ENCODE measurements around the gene UNC13A. TPM values are rescaled to one million over a fixed set of nuclear protein-coding genes. Genes with fewer than 3 reads are reported as not detected.

Gene UNC13A
- total RNA-seq, 1 experiment from 2014 or later, result 22.2 TPM

DNA sequence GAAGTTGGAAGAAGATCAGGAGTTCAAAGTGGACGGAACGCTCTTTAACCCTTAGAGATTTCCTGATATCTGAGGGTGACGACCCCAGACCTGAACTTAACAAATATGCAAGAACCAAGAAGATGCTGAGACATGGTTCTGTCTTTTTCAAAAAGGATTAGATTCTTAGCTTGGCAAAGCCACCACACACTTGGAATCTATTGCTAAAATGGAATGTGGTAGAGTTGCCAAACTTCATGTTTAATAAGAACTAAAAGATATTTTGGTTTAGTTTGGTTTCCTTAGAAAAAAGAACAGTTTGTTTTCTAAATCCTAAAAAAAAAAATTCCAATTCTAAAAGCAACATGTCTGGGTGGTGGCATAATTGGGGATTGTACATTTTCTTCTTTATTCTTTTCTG, 29.5 kb downstream of the UNC13A start:
- H2BK15ac ChIP-seq (ENCODE audit: low read depth, low read length), result no peak overlapping the region
- H2BK120ac ChIP-seq (ENCODE audit: low read depth, low read length, poor library complexity, severe bottlenecking), result no peak overlapping the region
- no peak overlapping the region for H2BK20ac ChIP-seq (ENCODE audit: low read depth, low read length, poor library complexity, severe bottlenecking)
- no peak overlapping the region for H3K23ac ChIP-seq (ENCODE audit: insufficient read length, low read depth, low read length)
- H4K20me1 ChIP-seq (ENCODE audit: control insufficient read depth, insufficient read depth, insufficient read length), result no peaks in the 10 kb centered on the region
- H3K56ac ChIP-seq (ENCODE audit: insufficient read length, low read depth, low read length), result no peak overlapping the region
- no peak overlapping the region for H2BK5ac ChIP-seq (ENCODE audit: insufficient read length, low read length)
- no peak overlapping the region for H4K5ac ChIP-seq (ENCODE audit: insufficient read length, low read depth, low read length)
- H2BK12ac ChIP-seq (ENCODE audit: insufficient read length, low read depth, low read length), result no peak overlapping the region
- no peaks in the 10 kb centered on the region for H3K27me3 ChIP-seq (ENCODE audit: insufficient read depth, low read length)
- no peak overlapping the region for H2AFZ ChIP-seq (ENCODE audit: low read length)
- DNase-seq, result no peak
- H3K4me1 ChIP-seq (ENCODE audit: insufficient read depth, low read length), result no peaks in the 10 kb centered on the region
- no peak overlapping the region for H3K18ac ChIP-seq (ENCODE audit: insufficient read length, low read depth, low read length)
- no peaks in the 10 kb centered on the region for H3K9me3 ChIP-seq (ENCODE audit: control insufficient read depth, low read depth, low read length)
- TF ChIP-seq, protein P1, sequence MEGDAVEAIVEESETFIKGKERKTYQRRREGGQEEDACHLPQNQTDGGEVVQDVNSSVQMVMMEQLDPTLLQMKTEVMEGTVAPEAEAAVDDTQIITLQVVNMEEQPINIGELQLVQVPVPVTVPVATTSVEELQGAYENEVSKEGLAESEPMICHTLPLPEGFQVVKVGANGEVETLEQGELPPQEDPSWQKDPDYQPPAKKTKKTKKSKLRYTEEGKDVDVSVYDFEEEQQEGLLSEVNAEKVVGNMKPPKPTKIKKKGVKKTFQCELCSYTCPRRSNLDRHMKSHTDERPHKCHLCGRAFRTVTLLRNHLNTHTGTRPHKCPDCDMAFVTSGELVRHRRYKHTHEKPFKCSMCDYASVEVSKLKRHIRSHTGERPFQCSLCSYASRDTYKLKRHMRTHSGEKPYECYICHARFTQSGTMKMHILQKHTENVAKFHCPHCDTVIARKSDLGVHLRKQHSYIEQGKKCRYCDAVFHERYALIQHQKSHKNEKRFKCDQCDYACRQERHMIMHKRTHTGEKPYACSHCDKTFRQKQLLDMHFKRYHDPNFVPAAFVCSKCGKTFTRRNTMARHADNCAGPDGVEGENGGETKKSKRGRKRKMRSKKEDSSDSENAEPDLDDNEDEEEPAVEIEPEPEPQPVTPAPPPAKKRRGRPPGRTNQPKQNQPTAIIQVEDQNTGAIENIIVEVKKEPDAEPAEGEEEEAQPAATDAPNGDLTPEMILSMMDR (conservative IDR thresholded peaks at IDR 0.05), result no peak
- no peaks in the 10 kb centered on the region for H3K79me1 ChIP-seq (ENCODE audit: insufficient read depth, low read depth, low read length, poor library complexity, severe bottlenecking)
- Mint-ChIP-seq H3K4me3 (no peak overlapping the region), H3K4me1 (peaks cover 9 to 13% of the 10 kb centered on the region in 2 experiments), H3K27ac (no peak overlapping the region), H3K27me3 (ENCODE audit: low read depth) (no peaks in the 10 kb centered on the region), H3K36me3 (ENCODE audit: insufficient read depth in 1 of 3, low read depth in 3 of 3) (peaks cover 47 to 61% (median 57%) of the 10 kb centered on the region in 3 experiments), H3K9me3 (peaks cover 0 to 3% of the 10 kb centered on the region in 2 experiments; a peak in 3 of 5 replicates)
- H3K4me2 ChIP-seq (ENCODE audit: insufficient read depth, insufficient read length, low read length), result no peak overlapping the region
- H3K14ac ChIP-seq (ENCODE audit: insufficient read depth, low read length), result no peak overlapping the region
- H3K23me2 ChIP-seq (ENCODE audit: insufficient read length, low read depth, low read length, poor library complexity, severe bottlenecking), result no peaks in the 10 kb centered on the region
- H3T11ph ChIP-seq (ENCODE audit: low read length), result no peak overlapping the region
- no peak overlapping the region for H3K9ac ChIP-seq (ENCODE audit: extremely low read depth, insufficient read length, low read length)
- no peak overlapping the region for H4K91ac ChIP-seq (ENCODE audit: insufficient read length, low read depth, low read length)
- no peak overlapping the region for H2AK5ac ChIP-seq (ENCODE audit: insufficient read length, low read length)
- H3K79me2 ChIP-seq (ENCODE audit: insufficient read depth, low read length), result no peaks in the 10 kb centered on the region; the same call in 1 of the 2 replicates
- H3K27ac ChIP-seq (ENCODE audit: insufficient read length, low read depth, low read length), result no peak overlapping the region
- H4K8ac ChIP-seq (replicated peaks; ENCODE audit: insufficient read length, low read depth, low read length), result no peak overlapping the region
- no CpG with 5 or more reads among the region's 3 CpGs for WGBS (ENCODE audit: extremely low coverage, insufficient read length, low lambda C conversion rate)
- no peak overlapping the region for H3K4ac ChIP-seq (ENCODE audit: low read depth, low read length)

Data from H9 (cell line).